GM21367 (cell line): Measurements from ENCODE around the gene CELSR1.

Experiments used
- ATAC-seq: cut with Tn5 transposase; IDR thresholded peaks from one replicate; pipeline ENCODE4 v1.9.1; 2021; ENCODE audit not compliant: unreplicated experiment

CELSR1 gene

GRCh38 chr22:46386312-46386711 is 151.1 kb downstream of the CELSR1 start:
- ATAC-seq = no peak

- no peak for ATAC-seq
Observed at GRCh38 chr22:46382524-46382923, 154.9 kb downstream of the CELSR1 start.

- ATAC-seq = no peak
Observed at GRCh38 chr22:46381731-46382130, 155.7 kb downstream of the CELSR1 start.

- no peak for ATAC-seq
Observed at GRCh38 chr22:46381142-46381541, 156.3 kb downstream of the CELSR1 start.

GRCh38 chr22:46380581-46380980 is 156.8 kb downstream of the CELSR1 start:
- ATAC-seq = no peak

GRCh38 chr22:46380069-46380468 is 157.4 kb downstream of the CELSR1 start:
- no peak for ATAC-seq

GRCh38 chr22:46379066-46379930 is 158.1 kb downstream of the CELSR1 start:
- no peak for ATAC-seq

GRCh38 chr22:46378426-46379065 is 158.9 kb downstream of the CELSR1 start:
- no peak for ATAC-seq

GRCh38 chr22:46377525-46378425 is 159.6 kb downstream of the CELSR1 start:
- no peak for ATAC-seq

GRCh38 chr22:46376908-46377524 is 160.4 kb downstream of the CELSR1 start:
- no peak for ATAC-seq

- no peak for ATAC-seq
Observed at GRCh38 chr22:46376111-46376510, 161.3 kb downstream of the CELSR1 start.

- no peak for ATAC-seq
Observed at GRCh38 chr22:46374663-46375474, 162.6 kb downstream of the CELSR1 start.

GRCh38 chr22:46373921-46374662 is 163.3 kb downstream of the CELSR1 start:
- ATAC-seq = no peak

GRCh38 chr22:46373159-46373558 is 164.3 kb downstream of the CELSR1 start:
- ATAC-seq = no peak

GRCh38 chr22:46372686-46373085 is 164.7 kb downstream of the CELSR1 start:
- no peak for ATAC-seq

- no peak for ATAC-seq
Observed at GRCh38 chr22:46371623-46372226, 165.7 kb downstream of the CELSR1 start.

GRCh38 chr22:46370584-46371291 is 166.7 kb downstream of the CELSR1 start:
- ATAC-seq = no peak
